Fibroblast of pulmonary artery (primary cell): Measurements from ENCODE around the gene NXPH4.
A peak's percentile ranks its signal among the peaks of the same experiment; 100 is the strongest.

Experiments used
- DNase-seq: peaks from one replicate; pipeline ENCODE4 v3.0.0-alpha.2; 2010; ENCODE audit warnings: low read depth
- H3K4me3 ChIP-seq: replicated peaks from 2 replicates; pipeline ENCODE4 v1.5.1; 2011; ENCODE audit warnings: low read depth, mild to moderate bottlenecking, control low read depth, low read length, moderate library complexity
- TF ChIP-seq, protein P1 (sequence below): IDR thresholded peaks from 2 replicates; pipeline ENCODE4 v1.5.1; 2011; ENCODE audit warnings: mild to moderate bottlenecking, control low read depth, low read length, inconsistent platforms; ENCODE audit errors: missing control alignments

Gene NXPH4

DNA sequence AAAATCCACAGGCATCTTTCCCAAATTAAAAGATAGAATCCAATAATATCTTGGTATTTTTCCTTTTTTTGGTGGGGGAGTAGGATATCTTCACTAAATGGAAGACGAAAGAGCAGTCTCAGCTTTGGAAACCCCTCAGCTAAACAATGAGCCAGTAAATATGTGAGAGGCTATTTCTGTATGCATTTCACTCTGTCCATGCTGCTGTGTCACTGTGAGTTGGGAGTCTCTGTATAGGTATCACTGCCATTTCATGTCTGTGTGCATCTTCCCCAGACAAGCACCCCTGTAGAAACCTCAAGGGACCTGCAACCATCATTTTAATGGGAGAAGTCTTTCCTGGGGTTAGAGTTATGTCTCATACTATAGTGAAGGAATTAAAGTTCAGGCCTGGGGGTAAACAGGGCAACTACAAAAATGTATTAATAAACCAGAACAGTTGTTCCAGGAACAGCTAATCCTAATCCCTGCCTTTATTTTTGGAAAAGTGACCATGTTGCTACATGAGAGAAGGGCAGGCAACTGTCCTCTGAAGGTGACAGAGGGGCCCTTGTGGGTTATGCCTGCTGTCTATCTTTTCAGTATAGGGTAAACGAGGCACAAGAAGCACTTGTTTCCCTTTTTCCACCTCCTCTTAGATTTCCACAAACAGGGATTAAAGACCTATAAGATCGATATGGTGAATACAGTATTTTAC is 45.7 kb downstream of the NXPH4 start:
- TF ChIP-seq, protein P1, sequence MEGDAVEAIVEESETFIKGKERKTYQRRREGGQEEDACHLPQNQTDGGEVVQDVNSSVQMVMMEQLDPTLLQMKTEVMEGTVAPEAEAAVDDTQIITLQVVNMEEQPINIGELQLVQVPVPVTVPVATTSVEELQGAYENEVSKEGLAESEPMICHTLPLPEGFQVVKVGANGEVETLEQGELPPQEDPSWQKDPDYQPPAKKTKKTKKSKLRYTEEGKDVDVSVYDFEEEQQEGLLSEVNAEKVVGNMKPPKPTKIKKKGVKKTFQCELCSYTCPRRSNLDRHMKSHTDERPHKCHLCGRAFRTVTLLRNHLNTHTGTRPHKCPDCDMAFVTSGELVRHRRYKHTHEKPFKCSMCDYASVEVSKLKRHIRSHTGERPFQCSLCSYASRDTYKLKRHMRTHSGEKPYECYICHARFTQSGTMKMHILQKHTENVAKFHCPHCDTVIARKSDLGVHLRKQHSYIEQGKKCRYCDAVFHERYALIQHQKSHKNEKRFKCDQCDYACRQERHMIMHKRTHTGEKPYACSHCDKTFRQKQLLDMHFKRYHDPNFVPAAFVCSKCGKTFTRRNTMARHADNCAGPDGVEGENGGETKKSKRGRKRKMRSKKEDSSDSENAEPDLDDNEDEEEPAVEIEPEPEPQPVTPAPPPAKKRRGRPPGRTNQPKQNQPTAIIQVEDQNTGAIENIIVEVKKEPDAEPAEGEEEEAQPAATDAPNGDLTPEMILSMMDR = no peak
- H3K4me3 ChIP-seq = no peak overlapping the region
- no peak for DNase-seq

DNA sequence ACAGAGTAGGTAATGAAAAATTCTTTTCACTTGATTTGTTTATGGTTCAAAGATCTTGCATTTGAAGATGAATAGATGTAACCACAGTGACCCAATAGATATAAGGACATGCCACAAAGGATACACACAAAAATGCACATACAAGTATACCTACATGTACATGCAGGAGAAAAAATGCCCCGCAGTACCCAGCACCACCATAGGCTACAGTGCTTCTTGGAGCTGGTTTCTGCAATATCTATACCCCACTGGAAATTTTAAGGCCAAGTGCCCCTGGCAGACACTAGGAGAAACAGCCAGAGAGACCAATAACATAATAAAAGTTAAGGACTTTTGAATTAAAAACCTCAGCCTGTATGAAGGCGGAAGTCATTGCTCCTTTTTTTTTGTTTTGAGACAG is 46.5 kb downstream of the NXPH4 start:
- DNase-seq = no peak
- TF ChIP-seq, protein P1 = no peak
- no peak overlapping the region for H3K4me3 ChIP-seq

- no peak overlapping the region for H3K4me3 ChIP-seq
- no peak for DNase-seq
- TF ChIP-seq, protein P1 = no peak
These were observed 50.1 kb downstream of the NXPH4 start for GRCh38 chr12:57266681-57267080.

- TF ChIP-seq, protein P1 = no peak
- DNase-seq = no peak
These were observed 51.7 kb downstream of the NXPH4 start for GRCh38 chr12:57268264-57268663.

GRCh38 chr12:57270966-57271470 is 54.4 kb downstream of the NXPH4 start:
- TF ChIP-seq, protein P1 = no peak
- no peak overlapping the region for H3K4me3 ChIP-seq

More at GRCh38 chr12:57268264-57268663, 51.7 kb downstream of the NXPH4 start:
- H3K4me3 ChIP-seq = no peak overlapping the region

DNA sequence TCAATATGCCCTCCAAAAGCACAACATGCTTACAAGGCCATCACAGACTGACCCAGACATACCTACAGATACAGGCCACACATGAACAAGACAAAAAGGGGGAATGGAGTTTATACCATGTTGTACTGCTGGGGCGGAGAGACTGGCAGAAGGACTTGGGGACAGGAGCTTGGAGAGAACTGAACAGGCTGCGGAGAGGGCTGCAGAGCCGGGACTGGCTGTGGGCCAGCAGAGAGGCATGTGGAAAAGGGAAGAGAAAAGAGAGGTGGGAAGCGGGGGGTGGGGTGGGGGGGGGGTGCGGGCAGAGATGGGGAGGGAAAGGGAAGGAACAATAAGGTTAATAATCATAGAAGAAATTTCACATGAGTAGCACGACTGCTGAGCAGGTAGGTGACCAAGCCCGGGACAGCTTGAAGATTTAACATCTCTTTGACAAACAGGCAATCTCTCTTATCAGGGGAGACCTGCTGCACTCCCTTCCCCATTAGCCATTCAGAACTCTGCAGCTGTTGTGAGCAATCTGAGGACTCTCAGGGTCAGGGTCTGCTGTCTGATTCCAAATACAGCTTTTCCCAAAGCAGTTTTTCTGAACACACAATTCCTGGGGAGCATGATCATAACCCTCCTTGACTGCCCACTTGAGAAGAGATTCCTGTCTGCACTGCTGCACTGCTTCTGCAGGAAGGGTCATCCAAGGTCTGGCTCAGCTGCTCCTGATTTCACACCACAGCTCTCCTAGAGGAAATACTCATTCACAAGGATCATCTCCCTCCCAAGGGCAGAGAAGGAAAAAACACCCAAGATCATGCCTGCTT is 56.0 kb downstream of the NXPH4 start:
- peak; percentile 36 for DNase-seq
- no peak overlapping the region for H3K4me3 ChIP-seq
- TF ChIP-seq, protein P1 = no peak

More at GRCh38 chr12:57270966-57271470, 54.4 kb downstream of the NXPH4 start:
- no peak for DNase-seq
